Activated T-helper 1 cell treated with Interleukin-2 at 50 U/mL for 16 hours (primary cell): ENCODE data around the gene ETNPPL.

Experiments used
- DNase-seq: peaks from one replicate; pipeline ENCODE4 v3.0.0-alpha.2; 2020; ENCODE audit warnings: low read depth

The ETNPPL gene

DNA sequence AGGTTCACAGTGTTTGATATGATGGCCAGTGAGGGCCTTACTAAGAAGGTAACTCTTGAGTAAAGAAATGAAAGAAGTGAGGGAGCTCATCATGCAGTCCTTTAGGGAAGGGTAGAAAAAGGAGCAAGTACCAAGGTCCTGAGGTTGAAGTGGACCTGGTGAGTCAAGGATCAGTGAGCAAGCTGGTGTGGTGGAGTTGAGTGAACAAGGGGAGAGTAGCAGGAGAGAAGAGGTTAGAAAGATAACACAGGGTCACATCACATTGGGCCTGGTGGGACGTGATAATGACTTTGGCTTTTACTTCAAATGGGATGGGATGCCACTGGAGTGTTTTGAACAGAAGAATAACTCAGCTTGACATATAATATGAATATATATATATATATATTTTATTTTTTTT lies 67.8 kb downstream of the ETNPPL start:
- DNase-seq: no peak

DNA sequence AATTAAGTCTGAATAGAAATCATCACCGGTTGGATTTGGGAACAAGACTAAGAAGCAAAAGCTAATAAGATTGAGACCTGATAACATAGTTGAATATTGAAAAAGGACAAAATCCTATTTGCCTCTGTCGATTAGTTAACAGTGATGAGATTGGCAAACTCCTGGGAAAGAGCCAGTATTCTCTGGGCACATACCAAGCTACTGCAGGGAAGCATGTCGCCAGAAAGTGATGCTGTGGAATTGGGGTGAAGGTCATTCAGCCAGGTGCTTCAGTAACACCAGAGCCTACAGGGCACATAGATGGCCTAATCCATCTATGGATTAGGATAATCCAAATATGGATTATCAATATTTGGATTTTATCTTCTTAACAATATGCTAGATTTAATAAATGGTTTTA lies 68.4 kb downstream of the ETNPPL start:
- no peak for DNase-seq

DNA sequence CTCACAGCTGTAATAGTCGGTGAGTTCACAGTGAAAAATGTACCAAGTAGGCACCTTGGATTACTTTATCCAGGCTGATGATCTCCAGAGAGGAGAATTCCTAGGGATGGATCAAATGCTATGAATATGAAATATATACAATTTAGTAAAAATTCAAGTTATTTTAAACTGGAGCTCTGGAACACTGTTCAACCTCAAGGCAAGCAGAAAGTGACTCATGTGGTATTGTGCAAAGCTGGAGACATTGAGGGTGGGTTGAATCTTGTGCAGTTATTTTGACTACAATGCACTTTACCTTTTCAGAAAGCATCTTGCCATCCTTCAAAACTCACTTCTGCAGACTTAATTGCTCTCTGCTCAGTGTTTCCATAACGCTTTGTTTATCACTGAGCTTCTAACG lies 69.0 kb downstream of the ETNPPL start:
- DNase-seq: no peak

DNA sequence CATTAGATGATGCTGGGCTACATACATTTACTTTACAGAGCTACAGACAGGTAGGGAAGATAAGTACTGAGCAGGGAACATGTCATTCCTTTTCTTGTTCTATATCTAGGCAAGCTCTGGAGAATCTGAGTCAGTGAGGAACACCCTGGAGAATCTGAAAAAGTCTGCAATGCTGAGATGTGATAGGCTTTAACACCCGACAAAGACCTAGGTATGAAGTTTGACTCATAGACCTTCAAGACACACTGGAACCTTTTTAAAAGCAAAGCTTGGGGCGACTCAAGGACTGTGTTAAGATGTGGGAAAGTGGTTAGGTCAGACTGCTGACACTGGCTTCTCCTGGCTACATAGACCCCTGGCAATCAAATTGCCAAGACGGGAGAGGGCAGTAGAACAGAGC lies 69.6 kb downstream of the ETNPPL start:
- no peak for DNase-seq
